ENCODE results near the gene SLC5A1.

Gene SLC5A1

GRCh38 chr22:32042924-32043323 lies at the start of gene SLC5A1:
Gene SLC5A1 (plus strand): TSS chr22:32043261. CDS start chr22:32043282, 21 bp downstream.
- CTCF ChIA-PET = no interaction called here
- no peak for DNase-seq (ENCODE audit: low read depth, low spot score)
- POLR2A ChIA-PET = no interaction called here
- no peak within 1 kb of the TSS for H3K4me3 ChIP-seq (ENCODE audit: low read depth, low read length)
- TF ChIP-seq CTCF (IDR thresholded peaks at IDR 0.05; ENCODE audit: insufficient read depth, low read length, missing control alignments) = no peak

- ChIA-PET POLR2A (interaction anchor here (0.8 kb wide), 1 partner anchor 56 kb away, joined by 3 read pairs; no protein-coding TSS in a partner anchor), CTCF (interaction anchor here (0.7 kb wide), 1 partner anchor 17 kb away, joined by 3 read pairs; no protein-coding TSS in a partner anchor)
- DNase-seq (ENCODE audit: low read depth, low spot score) = no peak
- no peak for TF ChIP-seq CTCF (IDR thresholded peaks at IDR 0.05; ENCODE audit: insufficient read depth, low read length, missing control alignments)
- H3K4me3 ChIP-seq (ENCODE audit: low read depth, low read length) = no peak overlapping the region
Measured at GRCh38 chr22:31995046-31995445, 48.0 kb upstream of the SLC5A1 start.

GRCh38 chr22:31995807-31996206 lies 47.3 kb upstream of the SLC5A1 start:
- ChIA-PET CTCF (interaction anchor here (1.1 kb wide), 1 partner anchor 25 kb away, joined by 5 read pairs; no protein-coding TSS in a partner anchor), POLR2A (no interaction called here)
- TF ChIP-seq CTCF (IDR thresholded peaks at IDR 0.05; ENCODE audit: insufficient read depth, low read length, missing control alignments) = no peak
- DNase-seq (ENCODE audit: low read depth, low spot score) = no peak
- no peak overlapping the region for H3K4me3 ChIP-seq (ENCODE audit: low read depth, low read length)

- H3K4me3 ChIP-seq (ENCODE audit: low read depth, low read length) = no peak overlapping the region
- POLR2A ChIA-PET = no interaction called here
- no peak for DNase-seq (ENCODE audit: low read depth, low spot score)
- TF ChIP-seq CTCF (IDR thresholded peaks at IDR 0.05; ENCODE audit: insufficient read depth, low read length, missing control alignments) = no peak
- CTCF ChIA-PET = no interaction called here
Measured at GRCh38 chr22:31998784-31999385, 44.2 kb upstream of the SLC5A1 start.

- H3K4me3 ChIP-seq (ENCODE audit: low read depth, low read length) = no peak overlapping the region
- no peak for DNase-seq (ENCODE audit: low read depth, low spot score)
- POLR2A ChIA-PET = no interaction called here
- TF ChIP-seq CTCF (IDR thresholded peaks at IDR 0.05; ENCODE audit: insufficient read depth, low read length, missing control alignments) = no peak
- CTCF ChIA-PET = no interaction called here
Measured at GRCh38 chr22:32000181-32000580, 42.9 kb upstream of the SLC5A1 start.

- ChIA-PET POLR2A (no interaction called here), CTCF (no interaction called here)
- H3K4me3 ChIP-seq (ENCODE audit: low read depth, low read length) = no peak overlapping the region
- DNase-seq (ENCODE audit: low read depth, low spot score) = no peak
- no peak for TF ChIP-seq CTCF (IDR thresholded peaks at IDR 0.05; ENCODE audit: insufficient read depth, low read length, missing control alignments)
Measured at GRCh38 chr22:32005453-32005852, 37.6 kb upstream of the SLC5A1 start.
